SKM-1 (cell line): ENCODE data around the gene FASTKD1.
A peak's percentile ranks its signal among the peaks of the same experiment; 100 is the strongest.
"Not testable (repeated sequence)": the region's sequence is repeated elsewhere in the genome, so short reads cannot be mapped to it uniquely, and the experiment has no call there.

Experiments
- DNase-seq: peaks from one replicate; lab custom pipeline; 2025; ENCODE audit not compliant: unreplicated experiment; lab: John Stamatoyannopoulos, UW

Gene FASTKD1, protein sequence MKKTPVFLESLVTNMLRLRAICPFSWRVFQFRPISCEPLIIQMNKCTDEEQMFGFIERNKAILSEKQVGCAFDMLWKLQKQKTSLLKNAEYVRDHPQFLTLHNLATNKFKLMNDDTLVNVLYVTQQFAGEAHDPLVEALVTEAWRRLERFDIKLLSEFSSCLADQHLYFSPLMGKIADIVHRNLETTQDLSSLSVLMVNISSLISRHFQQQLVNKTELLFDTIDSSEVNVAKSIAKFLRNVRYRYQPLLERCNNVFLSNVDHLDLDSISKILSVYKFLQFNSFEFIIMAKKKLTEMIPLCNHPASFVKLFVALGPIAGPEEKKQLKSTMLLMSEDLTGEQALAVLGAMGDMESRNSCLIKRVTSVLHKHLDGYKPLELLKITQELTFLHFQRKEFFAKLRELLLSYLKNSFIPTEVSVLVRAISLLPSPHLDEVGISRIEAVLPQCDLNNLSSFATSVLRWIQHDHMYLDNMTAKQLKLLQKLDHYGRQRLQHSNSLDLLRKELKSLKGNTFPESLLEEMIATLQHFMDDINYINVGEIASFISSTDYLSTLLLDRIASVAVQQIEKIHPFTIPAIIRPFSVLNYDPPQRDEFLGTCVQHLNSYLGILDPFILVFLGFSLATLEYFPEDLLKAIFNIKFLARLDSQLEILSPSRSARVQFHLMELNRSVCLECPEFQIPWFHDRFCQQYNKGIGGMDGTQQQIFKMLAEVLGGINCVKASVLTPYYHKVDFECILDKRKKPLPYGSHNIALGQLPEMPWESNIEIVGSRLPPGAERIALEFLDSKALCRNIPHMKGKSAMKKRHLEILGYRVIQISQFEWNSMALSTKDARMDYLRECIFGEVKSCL

GRCh38 chr2:169573160-169573973 is at the start of gene FASTKD1:
Gene FASTKD1, minus strand, starts transcription at chr2:169573865. Its CDS starts 1,836 bp downstream, at chr2:169572029.
- peak; percentile 91 for DNase-seq

DNA sequence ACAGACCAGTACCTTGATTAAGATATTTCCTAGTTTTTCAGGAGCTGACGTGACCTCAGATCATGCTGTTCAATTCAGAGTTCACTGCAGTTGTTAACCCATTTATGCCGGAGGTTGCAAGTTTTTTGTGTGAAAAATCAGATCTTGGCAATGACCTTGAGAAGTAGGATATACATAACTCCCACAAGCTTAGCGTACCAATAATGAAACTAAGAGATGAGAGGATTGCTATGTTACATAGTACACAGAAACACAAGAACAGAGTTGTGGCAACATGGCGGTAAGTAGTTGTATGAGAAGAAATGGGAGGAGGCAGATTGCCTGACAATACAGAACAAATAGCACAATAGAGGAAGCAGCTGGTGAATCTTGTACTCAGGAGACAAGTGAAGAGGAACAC is 49.6 kb upstream of the FASTKD1 start:
- no peak for DNase-seq

GRCh38 chr2:169620509-169620908 is 46.8 kb upstream of the FASTKD1 start:
- no peak for DNase-seq

- no peak for DNase-seq
Measured at GRCh38 chr2:169619946-169620345, 46.3 kb upstream of the FASTKD1 start.

- not testable (repeated sequence) for DNase-seq
Measured at GRCh38 chr2:169615982-169616381, 42.3 kb upstream of the FASTKD1 start.

GRCh38 chr2:169613876-169614275 is 40.2 kb upstream of the FASTKD1 start:
- no peak for DNase-seq

DNA sequence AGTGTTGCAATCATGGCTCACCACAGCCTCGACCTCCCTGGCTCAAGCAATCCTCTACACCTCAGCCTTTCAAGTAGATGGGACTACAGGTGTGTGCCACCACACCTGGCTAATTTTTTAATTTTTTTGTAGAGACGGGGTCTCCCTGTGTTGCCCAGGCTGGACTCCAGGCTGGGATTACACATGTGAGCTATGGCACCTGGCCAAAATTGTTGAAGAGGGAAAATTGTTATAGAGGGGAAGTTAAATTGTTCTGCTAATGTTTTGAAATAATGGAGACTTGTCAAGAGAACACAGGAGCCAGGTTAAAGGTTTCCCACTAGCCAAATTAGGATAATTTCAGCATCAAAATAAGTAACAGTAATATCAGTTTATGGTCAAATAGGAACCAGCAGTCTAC is 35.6 kb upstream of the FASTKD1 start:
- DNase-seq = no peak

DNA sequence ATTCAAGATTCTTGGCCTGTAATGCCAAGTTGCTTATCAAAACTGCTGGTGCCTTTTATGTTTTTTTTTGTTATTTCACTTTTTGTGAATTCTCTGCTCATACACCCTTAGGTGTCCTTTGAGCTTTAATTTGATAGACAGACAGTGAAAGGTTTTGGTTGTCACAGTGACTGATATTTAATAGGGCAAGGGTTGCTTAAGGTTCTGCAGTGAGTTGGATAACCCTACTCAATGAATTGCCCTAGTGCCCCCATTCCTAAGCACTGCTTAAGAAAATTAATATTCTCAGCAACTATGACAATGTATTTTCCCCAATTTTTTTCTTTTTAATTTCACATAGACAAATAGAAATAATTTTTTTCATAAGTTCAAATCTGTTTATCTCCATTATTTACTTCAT is 25.9 kb upstream of the FASTKD1 start:
- no peak for DNase-seq

- DNase-seq = no peak
Measured at GRCh38 chr2:169598982-169599381, 25.3 kb upstream of the FASTKD1 start.

DNA sequence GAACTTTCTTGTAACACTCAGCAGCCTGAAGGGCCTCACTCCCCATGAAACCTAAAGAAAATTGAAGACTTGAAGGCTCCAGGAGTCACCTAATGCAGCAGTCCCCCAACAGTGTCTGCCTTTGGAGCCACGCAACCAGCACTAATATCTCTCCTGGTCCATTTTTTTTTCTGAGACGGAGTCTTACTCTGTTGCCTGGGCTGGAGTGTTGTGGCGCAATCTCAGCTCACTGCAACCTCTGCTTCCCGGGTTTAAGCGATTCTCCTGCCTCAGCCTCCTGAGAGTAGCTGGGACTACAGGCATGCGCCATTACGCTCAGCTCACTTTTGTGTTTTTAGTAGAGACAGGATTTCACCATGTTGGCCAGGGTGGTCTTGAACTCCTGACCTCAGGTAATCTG is 22.9 kb upstream of the FASTKD1 start:
- DNase-seq = not testable (repeated sequence)

DNA sequence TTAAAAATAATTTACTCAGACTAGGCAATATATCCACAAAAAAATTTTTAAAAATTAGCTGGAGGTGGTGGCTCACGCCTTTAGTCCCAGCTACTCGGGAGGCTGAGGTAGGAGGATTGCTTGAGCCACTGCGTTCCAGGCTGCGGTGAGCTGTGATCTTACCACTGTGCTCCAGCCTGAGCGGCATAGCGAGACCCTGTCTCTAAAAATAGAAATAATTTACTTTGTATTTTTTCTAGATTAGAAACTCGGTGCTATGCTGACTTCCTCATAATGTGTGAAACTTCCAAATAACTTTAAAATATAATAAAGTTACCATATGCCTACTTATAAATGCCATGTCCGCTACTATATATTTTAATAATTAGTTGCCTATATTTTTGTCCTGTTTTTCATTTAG is 17.1 kb upstream of the FASTKD1 start:
- DNase-seq = no peak

DNA sequence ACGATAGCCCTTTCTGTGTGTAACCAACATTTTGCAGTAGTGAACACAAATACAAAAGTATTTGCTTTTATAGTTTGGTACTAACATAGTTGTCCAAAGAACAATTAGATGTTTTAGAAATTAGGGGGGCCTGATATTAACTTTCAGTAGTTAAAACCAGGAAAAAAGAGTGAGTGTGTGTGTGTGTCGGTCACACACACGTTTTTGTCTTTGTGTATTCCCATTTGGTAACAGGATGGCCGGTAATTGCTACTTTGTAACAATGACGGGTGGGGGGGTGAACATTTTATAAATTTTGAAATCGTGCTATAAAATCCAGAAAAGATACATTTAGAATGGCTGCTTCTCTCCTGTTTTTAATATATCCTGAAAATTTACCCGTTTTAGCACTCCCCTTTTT is 12.0 kb upstream of the FASTKD1 start:
- no peak for DNase-seq

DNA sequence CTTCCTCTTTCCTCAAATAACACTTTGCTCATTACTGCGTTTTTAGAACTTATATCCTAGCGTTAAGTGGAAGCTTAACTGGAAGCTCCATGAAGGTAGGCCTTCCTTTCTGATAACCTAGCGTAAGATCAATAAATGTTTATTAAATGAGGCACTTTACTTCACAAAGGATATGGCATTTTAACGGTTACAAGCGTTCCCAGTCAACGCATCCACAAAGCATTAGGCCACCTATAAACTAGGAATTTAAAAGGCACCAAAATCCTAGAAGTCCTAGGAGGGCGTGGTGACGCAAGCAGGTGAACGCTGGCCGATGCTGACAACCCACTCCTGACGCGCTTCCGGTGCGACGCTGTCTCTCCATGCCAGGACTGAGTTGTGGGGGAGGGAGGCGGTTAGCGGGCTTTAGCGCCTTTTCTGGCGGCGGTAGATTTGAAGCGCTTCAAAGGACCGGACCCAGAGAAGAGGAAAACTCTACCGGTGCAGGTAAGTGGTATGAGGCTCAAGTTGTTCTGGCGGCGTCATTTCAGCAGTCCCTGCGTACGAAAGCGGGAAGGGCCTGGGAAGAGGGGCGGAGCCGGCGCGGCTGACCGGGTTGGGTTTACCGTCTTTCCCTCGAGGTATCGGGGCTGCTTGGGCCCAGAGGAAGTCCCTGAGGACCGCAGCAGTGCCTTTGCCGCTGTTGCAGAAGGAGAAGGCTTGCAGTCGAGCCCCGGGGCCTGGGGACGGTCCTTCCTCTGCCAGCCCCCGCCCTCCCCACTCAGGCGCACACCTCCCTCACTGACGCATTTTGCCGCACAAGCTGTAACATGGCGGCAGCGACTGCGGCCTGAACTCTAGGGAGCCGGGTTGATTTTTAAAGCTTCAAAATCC is 10.6 kb upstream of the FASTKD1 start, which contains the start of gene PPIG:
PPIG (plus strand) TSS at position 347 of the 873 bp plus-strand sequence. CDS start 19,691 bp downstream, outside the sequence.
- peak; percentile 81 for DNase-seq

- DNase-seq = no peak
Measured at GRCh38 chr2:169583518-169583917, 9.9 kb upstream of the FASTKD1 start.

DNA sequence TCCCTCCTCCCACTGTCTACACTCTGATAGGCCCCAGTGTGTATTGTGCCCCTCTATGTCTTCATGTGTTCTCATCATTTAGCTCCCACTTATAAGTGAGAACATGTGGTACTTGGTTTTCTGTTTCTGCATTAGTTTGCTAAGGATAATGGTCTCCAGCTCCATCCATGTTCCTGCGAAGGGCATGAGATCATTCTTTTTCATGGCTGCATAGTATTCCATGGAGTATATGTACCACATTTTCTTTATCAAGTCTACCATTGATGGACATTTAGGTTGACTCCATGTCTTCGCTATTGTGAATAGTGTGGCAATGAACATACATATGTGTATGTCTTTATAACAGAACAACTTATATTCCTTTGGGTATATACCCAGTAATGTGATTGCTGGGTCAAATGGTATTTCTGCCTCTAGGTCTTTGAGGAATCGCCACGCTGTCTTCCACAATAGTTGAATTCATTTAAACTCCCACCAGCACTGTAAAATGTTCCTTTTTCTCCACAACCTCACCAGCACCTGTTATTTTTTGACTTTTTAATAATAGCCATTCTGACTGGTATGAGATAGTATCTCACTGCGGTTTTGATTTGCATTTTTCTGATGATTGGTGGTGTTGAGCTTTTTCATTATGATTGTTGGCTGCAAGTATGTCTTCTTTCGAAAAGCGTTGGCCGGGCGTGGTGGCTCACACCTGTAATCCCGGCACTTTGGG is 9.0 kb upstream of the FASTKD1 start:
- DNase-seq = not testable (repeated sequence)

DNA sequence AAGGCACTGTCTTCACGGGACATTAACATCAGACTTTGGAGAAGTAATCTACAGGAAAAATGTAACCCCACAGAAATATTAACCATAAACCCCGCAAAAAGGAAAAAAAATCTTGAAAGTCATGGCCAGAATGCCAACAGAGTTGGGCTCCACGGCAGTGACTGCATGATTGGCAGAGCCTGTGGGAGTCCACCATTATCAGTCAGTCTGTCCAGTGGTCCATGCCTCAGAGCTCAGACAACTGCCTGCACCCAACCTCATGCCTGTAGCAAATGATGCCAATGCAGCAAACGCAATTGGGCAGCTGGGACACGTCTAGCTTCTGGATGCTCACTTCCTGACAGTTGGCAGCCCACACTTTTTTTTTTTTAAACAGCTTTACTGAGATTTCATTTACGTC is 5.4 kb upstream of the FASTKD1 start:
- no peak for DNase-seq

- not testable (repeated sequence) for DNase-seq
Measured at GRCh38 chr2:169575264-169575663, 1.6 kb upstream of the FASTKD1 start.

- DNase-seq = not testable (repeated sequence)
Measured at GRCh38 chr2:169574539-169574938, 874 bp upstream of the FASTKD1 start.

- no peak for DNase-seq
Measured at GRCh38 chr2:169573974-169574299, 272 bp upstream of the FASTKD1 start.

DNA sequence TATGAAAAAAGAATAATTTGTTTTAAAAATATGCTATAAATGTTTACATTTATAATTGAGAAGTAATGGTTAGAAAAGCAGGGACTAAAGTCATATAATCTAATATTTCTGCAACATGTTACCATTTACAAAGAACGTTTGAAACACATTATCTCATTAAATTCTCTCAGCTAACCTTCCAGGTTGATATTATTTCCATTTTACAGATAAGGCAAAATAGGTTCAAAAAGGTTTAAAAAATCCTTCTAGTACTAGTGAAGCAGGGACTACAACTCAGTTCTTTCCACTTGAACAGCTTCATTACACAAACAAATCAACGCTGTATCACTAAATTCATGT is 875 bp downstream of the FASTKD1 start:
- no peak for DNase-seq
